Endometrium (tissue), 2 donors: ENCODE data around the gene DGAT2.

ENCODE experiments used
- FAIRE-seq: peaks from 2 replicates; lab custom pipeline; 2012; peaks lifted over from hg19 to GRCh38; lab: Jason Lieb, UNC
- donor health status: control.
- donor health status: control.

The DGAT2 gene

GRCh38 chr11:75826461-75827230 lies 58.1 kb downstream of the DGAT2 start:
- FAIRE-seq, result no peak

GRCh38 chr11:75827562-75827961 lies 59.0 kb downstream of the DGAT2 start:
- no peak for FAIRE-seq

GRCh38 chr11:75831915-75832502 lies 63.4 kb downstream of the DGAT2 start:
- no peak for FAIRE-seq

GRCh38 chr11:75834728-75835127 lies 66.2 kb downstream of the DGAT2 start:
- FAIRE-seq, result no peak

GRCh38 chr11:75836417-75836816 lies 67.8 kb downstream of the DGAT2 start:
- no peak for FAIRE-seq

- no peak for FAIRE-seq
These were observed 71.3 kb downstream of the DGAT2 start for GRCh38 chr11:75839851-75840250.

- no peak for FAIRE-seq
These were observed 71.9 kb downstream of the DGAT2 start for GRCh38 chr11:75840522-75840921.

GRCh38 chr11:75841739-75842138 lies 73.2 kb downstream of the DGAT2 start:
- FAIRE-seq, result no peak

- no peak for FAIRE-seq
These were observed 76.7 kb downstream of the DGAT2 start for GRCh38 chr11:75845324-75845723.

GRCh38 chr11:75849894-75850293 lies 81.3 kb downstream of the DGAT2 start:
- FAIRE-seq, result no peak

- FAIRE-seq, result no peak
These were observed 82.2 kb downstream of the DGAT2 start for GRCh38 chr11:75850787-75851186.
